AG04450 (cell line): ENCODE data around the gene CCL26. TPM values are rescaled to one million over a fixed set of nuclear protein-coding genes. Genes with fewer than 3 reads are reported as not detected.

Source experiments
- CTCF ChIA-PET: fragments of 300-600, 350-600 bp; formaldehyde crosslinking; extraction: SDS; loops from one replicate; lab custom pipeline; 2022; ENCODE audit warnings: antibody characterized with exemption, inconsistent platforms; lab: Charles Lee
- POLR2A ChIA-PET: fragments of 350-600 bp; formaldehyde crosslinking; extraction: SDS; loops from one replicate; lab custom pipeline; 2021; ENCODE audit warnings: antibody characterized with exemption, inconsistent platforms; lab: Yijun Ruan, JAX
- DNase-seq: peaks from one replicate; pipeline ENCODE4 v3.0.0-alpha.2; 2011; ENCODE audit warnings: low read depth, low spot score
- H3K27ac ChIP-seq: one replicate; pipeline ENCODE4 v1.5.1; 2012; ENCODE audit warnings: low read depth, low read length, control low read depth
- H3K27me3 ChIP-seq: one replicate; pipeline ENCODE4 v1.6.0; 2012; ENCODE audit warnings: low read length; ENCODE audit not compliant: control insufficient read depth, insufficient read depth
- H3K4me3 ChIP-seq: 2 replicates; pipeline ENCODE4 v1.5.1; 2011; ENCODE audit warnings: mild to moderate bottlenecking, low read depth, low read length, control low read depth
- H3K9me3 ChIP-seq: 2 replicates; pipeline ENCODE4 v1.5.1; 2012; ENCODE audit warnings: low read length; ENCODE audit not compliant: control insufficient read depth, insufficient read depth
- polyA plus RNA-seq: library from polyadenylated mRNA; depleted of rRNA; stranded (reverse); fragments of >200 nt; gene quantifications from 2 replicates; pipeline ENCODE4 v1.2.3, GENCODE V29; 2011
- TF ChIP-seq, protein P1 (sequence below): IDR thresholded peaks from 2 replicates; pipeline ENCODE4 v1.5.1; 2011; ENCODE audit warnings: low read depth, low read length, control low read depth, inconsistent platforms

The CCL26 gene
- polyA plus RNA-seq, 1 experiment, result not detected

DNA sequence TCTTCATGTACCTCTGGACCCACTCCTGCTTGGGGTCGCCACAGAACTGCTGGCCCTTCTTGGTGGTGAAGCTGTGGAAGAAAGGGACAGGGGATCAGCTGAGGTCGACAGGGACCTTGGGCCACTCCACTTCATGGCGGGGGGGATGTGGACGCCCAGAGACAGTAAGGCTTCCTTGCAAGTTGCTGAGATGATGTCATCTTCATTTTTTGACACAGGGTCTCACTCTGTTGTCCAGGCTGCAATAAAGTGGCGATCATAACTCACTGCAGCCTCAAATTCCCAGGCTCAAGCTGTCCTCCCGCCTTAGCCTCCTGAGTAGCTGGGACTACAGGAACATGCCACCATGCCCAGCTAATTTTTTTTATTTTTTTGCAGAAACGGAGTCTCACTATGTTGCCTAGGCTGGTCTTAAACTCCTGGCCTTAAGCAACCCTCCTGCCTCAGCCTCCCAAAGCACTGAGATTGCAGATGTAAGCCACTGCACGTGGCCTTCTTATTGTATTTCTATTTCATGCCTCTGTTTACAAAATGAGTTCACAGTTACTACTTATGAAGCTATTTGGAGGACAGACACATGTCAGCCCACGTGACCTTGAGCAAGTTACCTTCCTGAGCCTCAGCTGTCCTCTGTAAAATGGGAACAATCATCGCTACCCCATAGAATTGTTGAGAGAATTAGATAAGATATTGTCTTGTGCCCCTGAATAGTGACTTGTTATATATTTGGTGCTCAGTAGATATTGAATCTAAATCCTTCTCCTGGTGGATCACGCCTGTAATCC is 40.1 kb upstream of the CCL26 start:
- CTCF ChIA-PET, result no interaction called here
- Histone ChIP-seq H3K27ac (no peak overlapping the region), H3K4me3 (no peak overlapping the region), H3K27me3 (peaks cover 6% of the 10 kb centered on the region), H3K9me3 (peaks cover 7% of the 10 kb centered on the region)
- TF ChIP-seq, protein P1, sequence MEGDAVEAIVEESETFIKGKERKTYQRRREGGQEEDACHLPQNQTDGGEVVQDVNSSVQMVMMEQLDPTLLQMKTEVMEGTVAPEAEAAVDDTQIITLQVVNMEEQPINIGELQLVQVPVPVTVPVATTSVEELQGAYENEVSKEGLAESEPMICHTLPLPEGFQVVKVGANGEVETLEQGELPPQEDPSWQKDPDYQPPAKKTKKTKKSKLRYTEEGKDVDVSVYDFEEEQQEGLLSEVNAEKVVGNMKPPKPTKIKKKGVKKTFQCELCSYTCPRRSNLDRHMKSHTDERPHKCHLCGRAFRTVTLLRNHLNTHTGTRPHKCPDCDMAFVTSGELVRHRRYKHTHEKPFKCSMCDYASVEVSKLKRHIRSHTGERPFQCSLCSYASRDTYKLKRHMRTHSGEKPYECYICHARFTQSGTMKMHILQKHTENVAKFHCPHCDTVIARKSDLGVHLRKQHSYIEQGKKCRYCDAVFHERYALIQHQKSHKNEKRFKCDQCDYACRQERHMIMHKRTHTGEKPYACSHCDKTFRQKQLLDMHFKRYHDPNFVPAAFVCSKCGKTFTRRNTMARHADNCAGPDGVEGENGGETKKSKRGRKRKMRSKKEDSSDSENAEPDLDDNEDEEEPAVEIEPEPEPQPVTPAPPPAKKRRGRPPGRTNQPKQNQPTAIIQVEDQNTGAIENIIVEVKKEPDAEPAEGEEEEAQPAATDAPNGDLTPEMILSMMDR, result no peak
- POLR2A ChIA-PET, result no interaction called here
- no peak for DNase-seq

GRCh38 chr7:75809396-75809795 is 37.4 kb upstream of the CCL26 start:
- ChIA-PET CTCF (no interaction called here), POLR2A (interaction anchor here (0.7 kb wide), 1 partner anchor 463 kb away, joined by 4 read pairs; no protein-coding TSS in a partner anchor)
- Histone ChIP-seq H3K27me3 (peaks cover 3% of the 10 kb centered on the region), H3K4me3 (no peak overlapping the region), H3K27ac (no peak overlapping the region), H3K9me3 (peaks cover 19% of the 10 kb centered on the region)
- TF ChIP-seq, protein P1, result no peak
- DNase-seq, result no peak

- H3K4me3 ChIP-seq, result no peak overlapping the region
- CTCF ChIA-PET, result interaction anchor here (0.6 kb wide), 1 partner anchor 15 kb away, joined by 5 read pairs; no protein-coding TSS in a partner anchor
- TF ChIP-seq, protein P1, result no peak
- DNase-seq, result no peak
- H3K27me3 ChIP-seq, result peaks cover 3% of the 10 kb centered on the region
- peaks cover 19% of the 10 kb centered on the region for H3K9me3 ChIP-seq
- POLR2A ChIA-PET, result no interaction called here
- H3K27ac ChIP-seq, result no peak overlapping the region
Observed at GRCh38 chr7:75808106-75808505, 36.1 kb upstream of the CCL26 start.

GRCh38 chr7:75807452-75807851 is 35.4 kb upstream of the CCL26 start:
- ChIA-PET CTCF (no interaction called here), POLR2A (no interaction called here)
- no peak overlapping the region for H3K27ac ChIP-seq
- no peak for DNase-seq
- peaks cover 3% of the 10 kb centered on the region for H3K27me3 ChIP-seq
- H3K9me3 ChIP-seq, result peaks cover 19% of the 10 kb centered on the region
- TF ChIP-seq, protein P1, result no peak
- H3K4me3 ChIP-seq, result no peak overlapping the region

GRCh38 chr7:75806560-75807307 is 34.7 kb upstream of the CCL26 start:
- ChIA-PET POLR2A (no interaction called here), CTCF (no interaction called here)
- TF ChIP-seq, protein P1, result no peak

More at GRCh38 chr7:75806560-75807307, 34.7 kb upstream of the CCL26 start:
- no peak overlapping the region for H3K4me3 ChIP-seq
- peaks cover 3% of the 10 kb centered on the region for H3K27me3 ChIP-seq
- H3K27ac ChIP-seq, result no peak overlapping the region
- H3K9me3 ChIP-seq, result peaks cover 19% of the 10 kb centered on the region
- DNase-seq, result no peak
